ENCODE measurements around the gene ITLN2. TPM values are rescaled to one million over a fixed set of nuclear protein-coding genes. Genes with fewer than 3 reads are reported as not detected.
A peak's percentile ranks its signal among the peaks of the same experiment; 100 is the strongest.

ITLN2 gene
- total RNA-seq, 1 experiment from 2014 or later, result 0.20 TPM

DNA sequence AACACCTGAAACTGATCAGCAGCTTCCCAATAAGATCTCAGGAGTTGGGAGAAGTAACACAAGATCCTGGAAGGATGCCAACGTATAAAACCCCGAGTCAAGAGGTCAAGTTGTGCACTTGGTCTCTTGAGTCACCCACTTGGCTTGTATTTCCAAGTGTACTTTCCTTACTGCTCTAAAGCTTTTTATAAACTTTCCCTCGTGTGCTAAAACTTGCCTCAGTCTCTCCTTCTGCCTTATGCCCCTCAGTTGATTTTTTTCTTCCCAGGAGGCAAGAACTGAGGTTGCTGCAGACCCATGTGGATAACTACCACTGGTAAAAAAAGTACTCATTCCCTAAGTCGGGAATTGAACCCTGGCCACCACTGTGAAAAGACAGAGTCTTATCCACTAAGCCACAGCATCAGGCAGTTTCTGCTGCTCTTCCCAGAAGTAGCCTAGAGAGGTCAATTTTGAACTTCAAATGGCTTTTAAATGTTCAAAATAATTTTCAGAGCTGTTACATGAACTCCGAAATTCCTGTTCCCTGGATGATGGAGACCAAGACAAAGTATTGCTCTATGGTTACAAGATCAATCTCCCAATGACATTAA is 28.9 kb downstream of the ITLN2 start:
- H3K4me3 ChIP-seq (replicated peaks in 1 of 2; ENCODE audit: low read depth in 1 of 2, low read length in 2 of 2), result no peak overlapping the region
- no peaks in the 10 kb centered on the region for H3K36me3 ChIP-seq (ENCODE audit: control insufficient read depth in 1 of 2, insufficient read depth in 2 of 2, low read length in 2 of 2)
- H2AFZ ChIP-seq (ENCODE audit: low read depth, low read length, poor library complexity, severe bottlenecking), result no peak overlapping the region
- DNase-seq (ENCODE audit: low read depth, low spot score) (no peak), ATAC-seq (no peak)
- ChIA-PET POLR2A (no interaction called here), RAD21 (ENCODE audit: low non-redundant PET in 1 of 2, low total read pairs in 2 of 2, uncharacterized antibody in 2 of 2, unreplicated experiment in 2 of 2) (no interaction called here), CTCF (no interaction called here)
- H3K79me2 ChIP-seq (ENCODE audit: insufficient read depth, low read length), result no peaks in the 10 kb centered on the region
- no TSS peak for BruUV-seq (replicated peaks)
- no peaks in the 10 kb centered on the region for H3K4me1 ChIP-seq (ENCODE audit: control insufficient read depth in 1 of 2, insufficient read depth in 2 of 2, low read length in 2 of 2)
- peak; percentile 50; the same call in 1 of the 2 replicates for TF ChIP-seq ATF3 (IDR thresholded peaks at IDR 0.05)
- no peak for TF ChIP-seq CEBPB (IDR thresholded peaks at IDR 0.05; ENCODE audit: low read depth)
- TF ChIP-seq SRF (IDR thresholded peaks at IDR 0.05; ENCODE audit: low read depth), result no peak
- no peak for TF ChIP-seq SP1 (IDR thresholded peaks at IDR 0.05; ENCODE audit: low read depth)
- H3K9me2 ChIP-seq (ENCODE audit: insufficient read depth), result no peaks in the 10 kb centered on the region
- intact Hi-C loops (cut with micrococcal nuclease), result no loop called here
- H3K27ac ChIP-seq (ENCODE audit: low read depth, low read length), result no peak overlapping the region
- H4K20me1 ChIP-seq (ENCODE audit: insufficient read depth), result no peaks in the 10 kb centered on the region
- no peaks in the 10 kb centered on the region for H3K27me3 ChIP-seq (ENCODE audit: insufficient read depth, low read length)
- no peaks in the 10 kb centered on the region for H3K9me3 ChIP-seq (ENCODE audit: control insufficient read depth in 1 of 2, insufficient read depth in 1 of 2, low read depth in 1 of 2, low read length in 2 of 2)
- H3K9ac ChIP-seq (ENCODE audit: low read length), result no peak overlapping the region
- H3K4me2 ChIP-seq (ENCODE audit: low read length), result no peak overlapping the region

DNA sequence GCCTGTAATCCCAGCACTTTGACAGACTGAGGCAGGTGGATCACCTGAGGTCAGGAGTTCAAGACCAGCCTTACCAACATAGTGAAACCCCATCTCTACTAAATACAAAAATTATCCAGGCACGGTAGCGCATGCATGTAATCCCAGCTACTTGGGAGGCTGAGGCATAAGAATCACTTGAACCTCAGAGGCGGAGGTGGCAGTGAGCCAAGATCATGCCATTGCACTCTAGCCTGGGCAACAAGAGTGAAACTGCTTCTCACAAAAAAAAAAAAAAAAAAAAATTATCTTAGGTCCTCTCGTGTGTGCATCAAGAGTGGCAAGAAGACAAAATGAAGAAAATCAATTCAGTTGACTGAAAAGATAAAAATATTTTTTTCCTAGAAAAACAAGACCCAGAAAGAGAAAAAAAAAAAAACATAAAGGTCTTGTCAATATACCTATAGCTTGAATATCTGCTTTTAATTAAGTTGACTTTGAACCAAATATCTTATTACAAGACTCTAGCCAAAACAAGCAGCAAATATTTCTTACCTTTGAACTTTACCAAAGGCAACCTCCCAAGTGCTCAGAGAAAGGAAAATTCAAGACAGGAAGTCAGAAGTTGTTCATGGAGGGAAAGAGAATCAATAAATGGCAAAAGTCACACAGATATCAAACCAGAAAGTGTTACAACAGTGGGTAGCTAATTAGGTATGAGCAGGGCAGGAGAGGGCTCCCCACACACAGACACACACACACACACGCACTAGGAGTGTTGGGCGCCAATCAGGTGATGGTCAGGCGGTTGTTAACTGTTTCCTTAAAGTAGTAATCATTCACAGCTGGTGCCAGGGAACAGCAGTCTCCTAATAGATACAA is 29.6 kb downstream of the ITLN2 start:
- H3K36me3 ChIP-seq (ENCODE audit: control insufficient read depth in 1 of 2, insufficient read depth in 2 of 2, low read length in 2 of 2), result no peaks in the 10 kb centered on the region
- DNase-seq (ENCODE audit: low read depth, low spot score), result no peak
- TF ChIP-seq EZH2 (IDR thresholded peaks at IDR 0.05) (no peak), FOSL1 (IDR thresholded peaks at IDR 0.05; ENCODE audit: low read depth) (no peak), ZFX (IDR thresholded peaks at IDR 0.05) (no peak), SP1 (IDR thresholded peaks at IDR 0.05; ENCODE audit: low read depth) (no peak), CBX3 (IDR thresholded peaks at IDR 0.05; ENCODE audit: low read depth) (no peak)
- TF ChIP-seq, protein P1, sequence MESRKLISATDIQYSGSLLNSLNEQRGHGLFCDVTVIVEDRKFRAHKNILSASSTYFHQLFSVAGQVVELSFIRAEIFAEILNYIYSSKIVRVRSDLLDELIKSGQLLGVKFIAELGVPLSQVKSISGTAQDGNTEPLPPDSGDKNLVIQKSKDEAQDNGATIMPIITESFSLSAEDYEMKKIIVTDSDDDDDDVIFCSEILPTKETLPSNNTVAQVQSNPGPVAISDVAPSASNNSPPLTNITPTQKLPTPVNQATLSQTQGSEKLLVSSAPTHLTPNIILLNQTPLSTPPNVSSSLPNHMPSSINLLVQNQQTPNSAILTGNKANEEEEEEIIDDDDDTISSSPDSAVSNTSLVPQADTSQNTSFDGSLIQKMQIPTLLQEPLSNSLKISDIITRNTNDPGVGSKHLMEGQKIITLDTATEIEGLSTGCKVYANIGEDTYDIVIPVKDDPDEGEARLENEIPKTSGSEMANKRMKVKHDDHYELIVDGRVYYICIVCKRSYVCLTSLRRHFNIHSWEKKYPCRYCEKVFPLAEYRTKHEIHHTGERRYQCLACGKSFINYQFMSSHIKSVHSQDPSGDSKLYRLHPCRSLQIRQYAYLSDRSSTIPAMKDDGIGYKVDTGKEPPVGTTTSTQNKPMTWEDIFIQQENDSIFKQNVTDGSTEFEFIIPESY (IDR thresholded peaks at IDR 0.05; ENCODE audit: extremely low read depth, insufficient replicate concordance, low read length), result no peak
- no peak overlapping the region for H3K4me2 ChIP-seq (ENCODE audit: low read length)
- no peaks in the 10 kb centered on the region for H3K79me2 ChIP-seq (ENCODE audit: insufficient read depth, low read length)
- ChIA-PET RAD21 (ENCODE audit: low non-redundant PET in 1 of 2, low total read pairs in 2 of 2, uncharacterized antibody in 2 of 2, unreplicated experiment in 2 of 2) (no interaction called here), CTCF (no interaction called here), POLR2A (no interaction called here)
- H3K27ac ChIP-seq (ENCODE audit: low read depth, low read length), result no peak overlapping the region
- no peaks in the 10 kb centered on the region for H3K9me2 ChIP-seq (ENCODE audit: insufficient read depth)
- H3K27me3 ChIP-seq (ENCODE audit: insufficient read depth, low read length), result no peaks in the 10 kb centered on the region
- no TSS peak for BruUV-seq (replicated peaks)
- intact Hi-C loops (cut with micrococcal nuclease), result no loop called here
- no peaks in the 10 kb centered on the region for H3K4me1 ChIP-seq (ENCODE audit: control insufficient read depth in 1 of 2, insufficient read depth in 2 of 2, low read length in 2 of 2)
- H3K4me3 ChIP-seq (replicated peaks in 1 of 2; ENCODE audit: low read depth in 1 of 2, low read length in 2 of 2), result no peak overlapping the region
- no peak overlapping the region for H3K9ac ChIP-seq (ENCODE audit: low read length)
- no peaks in the 10 kb centered on the region for H4K20me1 ChIP-seq (ENCODE audit: insufficient read depth)
- ATAC-seq, result no peak
- no peak overlapping the region for H2AFZ ChIP-seq (ENCODE audit: low read depth, low read length, poor library complexity, severe bottlenecking)
- H3K9me3 ChIP-seq (ENCODE audit: control insufficient read depth in 1 of 2, insufficient read depth in 1 of 2, low read depth in 1 of 2, low read length in 2 of 2), result no peaks in the 10 kb centered on the region

Data from HCT116 (cell line).